ENCODE measurements around the gene COL11A2.

COL11A2 gene

DNA sequence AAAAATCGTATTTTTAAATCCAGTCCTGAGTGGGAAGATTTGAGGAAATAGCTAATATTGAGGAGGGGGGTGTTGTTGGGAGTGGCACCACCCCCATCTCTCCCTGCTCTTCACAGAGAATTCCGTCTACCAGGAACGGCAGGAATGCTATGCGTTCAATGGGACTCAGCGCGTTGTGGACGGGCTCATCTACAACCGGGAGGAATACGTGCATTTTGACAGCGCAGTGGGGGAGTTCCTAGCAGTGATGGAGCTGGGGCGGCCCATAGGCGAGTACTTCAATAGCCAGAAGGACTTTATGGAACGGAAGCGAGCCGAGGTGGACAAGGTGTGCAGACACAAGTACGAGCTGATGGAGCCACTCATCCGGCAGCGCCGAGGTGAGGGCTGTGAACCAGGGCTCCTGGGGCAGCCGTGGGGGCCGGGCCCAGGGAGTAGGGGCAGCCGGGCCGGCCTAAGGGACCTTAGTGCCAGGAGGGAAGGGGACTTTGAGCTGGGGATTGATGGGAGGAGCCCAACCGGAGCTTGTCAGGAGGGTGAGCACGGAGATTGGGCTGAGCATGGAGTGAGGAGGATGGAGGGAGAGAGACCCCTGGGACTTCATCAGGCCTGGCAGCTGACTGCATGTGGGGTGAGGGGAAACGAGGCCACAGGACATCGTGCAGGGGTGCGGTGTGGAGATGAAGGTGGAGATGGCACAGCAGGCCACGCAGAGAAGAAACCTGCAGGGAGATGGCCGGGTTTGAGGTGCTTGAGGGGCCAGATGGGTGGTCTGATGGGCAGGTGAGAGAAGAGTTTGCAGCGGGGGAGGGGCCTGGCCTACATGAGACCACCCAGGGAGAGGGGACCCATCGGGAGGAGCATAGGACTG lies 75.2 kb downstream of the COL11A2 start:
- no peaks in the 10 kb centered on the region for H3K4me1 ChIP-seq (ENCODE audit: insufficient read depth, low read length)
- no peak overlapping the region for H3K4me3 ChIP-seq (ENCODE audit: low read depth in 1 of 2, low read length in 2 of 2)
- H3K79me2 ChIP-seq (ENCODE audit: insufficient read depth, low read length), result no peaks in the 10 kb centered on the region
- ATAC-seq (ENCODE audit: insufficient read depth, low read depth), result no peak
- no peak for DNase-seq
- H3K27ac ChIP-seq (ENCODE audit: low read length), result no peak overlapping the region
- H3K9me3 ChIP-seq (ENCODE audit: insufficient read depth, low read length, severe bottlenecking), result no peaks in the 10 kb centered on the region
- no peak overlapping the region for H3K4me2 ChIP-seq (ENCODE audit: insufficient read depth, low read length)
- H3K9ac ChIP-seq (ENCODE audit: low read depth, low read length), result no peak overlapping the region
- no peaks in the 10 kb centered on the region for H4K20me1 ChIP-seq (ENCODE audit: insufficient read depth, low read length)
- TF ChIP-seq, protein P1, sequence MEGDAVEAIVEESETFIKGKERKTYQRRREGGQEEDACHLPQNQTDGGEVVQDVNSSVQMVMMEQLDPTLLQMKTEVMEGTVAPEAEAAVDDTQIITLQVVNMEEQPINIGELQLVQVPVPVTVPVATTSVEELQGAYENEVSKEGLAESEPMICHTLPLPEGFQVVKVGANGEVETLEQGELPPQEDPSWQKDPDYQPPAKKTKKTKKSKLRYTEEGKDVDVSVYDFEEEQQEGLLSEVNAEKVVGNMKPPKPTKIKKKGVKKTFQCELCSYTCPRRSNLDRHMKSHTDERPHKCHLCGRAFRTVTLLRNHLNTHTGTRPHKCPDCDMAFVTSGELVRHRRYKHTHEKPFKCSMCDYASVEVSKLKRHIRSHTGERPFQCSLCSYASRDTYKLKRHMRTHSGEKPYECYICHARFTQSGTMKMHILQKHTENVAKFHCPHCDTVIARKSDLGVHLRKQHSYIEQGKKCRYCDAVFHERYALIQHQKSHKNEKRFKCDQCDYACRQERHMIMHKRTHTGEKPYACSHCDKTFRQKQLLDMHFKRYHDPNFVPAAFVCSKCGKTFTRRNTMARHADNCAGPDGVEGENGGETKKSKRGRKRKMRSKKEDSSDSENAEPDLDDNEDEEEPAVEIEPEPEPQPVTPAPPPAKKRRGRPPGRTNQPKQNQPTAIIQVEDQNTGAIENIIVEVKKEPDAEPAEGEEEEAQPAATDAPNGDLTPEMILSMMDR (IDR thresholded peaks at IDR 0.05; ENCODE audit: borderline replicate concordance, extremely low read depth, low read length, poor library complexity, severe bottlenecking), result no peak
- TF ChIP-seq EZH2 (IDR thresholded peaks at IDR 0.05; ENCODE audit: borderline replicate concordance, low read depth, low read length, severe bottlenecking), result no peak
- H2AFZ ChIP-seq (ENCODE audit: low read depth, low read length), result no peak overlapping the region
- peaks cover 26% of the 10 kb centered on the region for H3K27me3 ChIP-seq (ENCODE audit: insufficient read depth, low read length, poor library complexity)
- no peaks in the 10 kb centered on the region for H3K36me3 ChIP-seq (ENCODE audit: insufficient read depth, low read length)

DNA sequence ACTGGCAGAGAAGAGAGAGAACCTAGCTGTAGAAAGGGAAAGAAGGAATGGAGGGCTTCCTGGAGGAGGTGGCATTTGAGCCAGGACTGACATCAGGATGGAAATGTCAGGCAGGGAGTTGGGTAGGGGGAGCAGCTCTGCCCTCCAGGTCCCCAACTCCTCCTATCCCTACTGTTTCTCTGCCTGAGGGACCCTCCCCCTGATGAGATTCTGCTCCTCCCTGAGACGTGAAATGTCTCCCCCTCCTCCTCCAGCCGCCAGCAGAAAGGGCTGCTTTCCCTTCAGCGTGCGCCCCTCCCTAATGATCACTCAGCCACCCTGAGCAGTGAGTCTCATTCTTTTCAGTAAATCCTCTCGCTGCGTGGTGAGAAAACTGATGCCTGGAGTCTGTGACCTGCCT lies 75.8 kb downstream of the COL11A2 start:
- H2AFZ ChIP-seq (ENCODE audit: low read depth, low read length), result no peak overlapping the region
- H3K4me1 ChIP-seq (ENCODE audit: insufficient read depth, low read length), result no peaks in the 10 kb centered on the region
- no peak for ATAC-seq (ENCODE audit: insufficient read depth, low read depth)
- no peak overlapping the region for H3K4me3 ChIP-seq (ENCODE audit: low read depth in 1 of 2, low read length in 2 of 2)
- H3K27me3 ChIP-seq (ENCODE audit: insufficient read depth, low read length, poor library complexity), result peaks cover 25% of the 10 kb centered on the region
- DNase-seq, result no peak
- H3K9me3 ChIP-seq (ENCODE audit: insufficient read depth, low read length, severe bottlenecking), result no peaks in the 10 kb centered on the region
- TF ChIP-seq, protein P1 (IDR thresholded peaks at IDR 0.05; ENCODE audit: borderline replicate concordance, extremely low read depth, low read length, poor library complexity, severe bottlenecking), result no peak
- no peak for TF ChIP-seq EZH2 (IDR thresholded peaks at IDR 0.05; ENCODE audit: borderline replicate concordance, low read depth, low read length, severe bottlenecking)
- H4K20me1 ChIP-seq (ENCODE audit: insufficient read depth, low read length), result no peaks in the 10 kb centered on the region
- H3K27ac ChIP-seq (ENCODE audit: low read length), result no peak overlapping the region
- no peaks in the 10 kb centered on the region for H3K79me2 ChIP-seq (ENCODE audit: insufficient read depth, low read length)
- H3K9ac ChIP-seq (ENCODE audit: low read depth, low read length), result no peak overlapping the region
- H3K36me3 ChIP-seq (ENCODE audit: insufficient read depth, low read length), result no peaks in the 10 kb centered on the region
- H3K4me2 ChIP-seq (ENCODE audit: insufficient read depth, low read length), result no peak overlapping the region

DNA sequence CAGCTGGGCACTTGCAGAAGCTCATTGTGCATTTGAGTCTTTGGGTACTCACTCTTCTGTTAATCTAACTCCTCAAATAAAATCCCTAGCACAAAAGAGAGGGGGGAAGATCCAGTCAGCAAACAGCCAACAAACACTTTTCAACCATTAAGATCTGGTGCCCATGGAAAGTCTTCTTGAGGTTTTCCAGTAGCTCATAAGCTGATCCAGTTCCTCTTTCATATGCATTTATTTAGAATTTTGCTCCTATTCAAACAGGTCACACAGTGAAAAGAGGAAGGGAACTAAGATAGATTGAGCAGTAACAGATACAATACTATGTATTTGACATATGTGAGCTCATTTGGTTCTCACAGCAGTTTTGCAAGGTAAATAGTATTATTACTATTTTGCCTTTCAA lies 77.9 kb downstream of the COL11A2 start:
- DNase-seq (no peak), ATAC-seq (ENCODE audit: insufficient read depth, low read depth) (no peak)
- Histone ChIP-seq H2AFZ (ENCODE audit: low read depth, low read length) (no peak overlapping the region), H3K4me2 (ENCODE audit: insufficient read depth, low read length) (no peak overlapping the region), H3K79me2 (ENCODE audit: insufficient read depth, low read length) (no peaks in the 10 kb centered on the region), H4K20me1 (ENCODE audit: insufficient read depth, low read length) (no peaks in the 10 kb centered on the region), H3K4me1 (ENCODE audit: insufficient read depth, low read length) (no peaks in the 10 kb centered on the region), H3K4me3 (ENCODE audit: low read depth in 1 of 2, low read length in 2 of 2) (no peak overlapping the region), H3K9me3 (ENCODE audit: insufficient read depth, low read length, severe bottlenecking) (no peaks in the 10 kb centered on the region), H3K27ac (ENCODE audit: low read length) (no peak overlapping the region), H3K9ac (ENCODE audit: low read depth, low read length) (no peak overlapping the region), H3K27me3 (ENCODE audit: insufficient read depth, low read length, poor library complexity) (peaks cover 21% of the 10 kb centered on the region), H3K36me3 (ENCODE audit: insufficient read depth, low read length) (no peaks in the 10 kb centered on the region)
- TF ChIP-seq, protein P1 (IDR thresholded peaks at IDR 0.05; ENCODE audit: borderline replicate concordance, extremely low read depth, low read length, poor library complexity, severe bottlenecking), result no peak
- no peak for TF ChIP-seq EZH2 (IDR thresholded peaks at IDR 0.05; ENCODE audit: borderline replicate concordance, low read depth, low read length, severe bottlenecking)

Data from DND-41 (cell line).